ENCODE measurements around the gene NXNL1.

Gene NXNL1

DNA sequence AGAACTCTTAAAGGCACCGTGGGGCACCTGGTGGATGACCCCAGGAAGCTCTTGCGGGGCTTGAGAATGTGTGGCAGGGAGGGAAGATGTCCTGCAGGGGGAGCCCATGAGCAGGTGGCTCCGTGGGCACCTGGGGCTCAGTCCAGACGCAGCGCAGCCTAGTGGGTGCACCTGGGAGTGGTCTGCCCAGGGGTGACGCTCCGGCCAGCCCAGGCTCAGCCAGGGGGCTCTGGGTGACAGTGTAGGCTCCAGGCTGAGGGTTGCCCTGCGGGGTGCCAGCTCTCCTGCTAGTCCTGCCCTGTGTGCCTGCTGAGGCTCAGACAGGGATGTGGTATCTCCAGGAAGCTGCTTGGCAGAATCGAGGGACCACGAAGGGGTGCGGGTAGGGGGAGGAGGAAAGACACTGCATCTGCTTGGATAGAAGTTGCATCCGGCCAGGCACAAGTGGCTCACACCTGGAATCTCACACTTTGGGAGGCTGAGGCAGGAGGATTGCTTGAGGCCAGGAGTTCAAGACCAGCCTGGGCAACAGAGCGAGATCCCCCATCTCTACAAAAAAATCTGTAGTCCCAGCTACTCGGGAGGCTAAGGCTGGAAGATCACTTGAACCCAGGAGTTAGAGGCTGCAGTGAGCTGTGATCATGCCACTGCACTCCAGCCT is 35.7 kb upstream of the NXNL1 start:
- H3K9ac ChIP-seq (ENCODE audit: low read length): no peak overlapping the region

DNA sequence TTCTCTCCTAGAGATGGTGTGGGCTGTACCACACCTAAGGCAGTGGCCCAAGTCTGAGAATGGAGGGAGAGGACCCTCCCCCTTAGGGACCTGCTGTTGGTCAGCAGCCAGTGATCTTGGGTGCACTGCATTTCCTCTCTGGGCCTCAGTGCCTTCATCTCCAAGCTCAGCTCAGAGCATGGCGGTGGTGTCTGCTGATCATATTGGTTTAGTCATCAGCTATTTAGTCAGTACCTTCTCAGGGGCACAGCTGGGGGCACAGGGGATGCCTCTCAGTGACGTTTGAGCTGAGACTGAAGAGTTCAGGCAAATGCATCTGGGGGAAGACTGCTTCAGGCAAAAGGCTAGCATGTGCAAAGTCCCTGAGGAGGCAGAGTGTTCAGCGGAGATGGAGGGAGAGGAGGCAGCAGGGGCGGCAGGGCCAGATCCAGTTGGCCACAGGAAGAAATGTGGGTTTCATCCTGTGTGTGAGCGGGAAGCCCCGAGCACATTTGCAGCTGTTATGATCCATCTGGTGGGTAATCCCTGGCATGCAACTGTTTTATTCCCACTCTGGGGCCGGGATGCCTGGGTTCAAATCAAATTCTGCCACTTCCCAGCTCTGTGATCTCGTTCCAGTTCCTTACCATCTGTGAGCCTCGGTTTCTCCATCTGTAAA is 35.0 kb upstream of the NXNL1 start:
- H3K36me3 ChIP-seq (ENCODE audit: control insufficient read depth, insufficient read depth, low read length): no peaks in the 10 kb centered on the region
- no peaks in the 10 kb centered on the region for H3K4me1 ChIP-seq (ENCODE audit: control insufficient read depth, insufficient read depth, low read length)
- no peak overlapping the region for H3K4me3 ChIP-seq (ENCODE audit: low read length)
- H3K27ac ChIP-seq (ENCODE audit: low read depth, low read length): no peak overlapping the region
- no peaks in the 10 kb centered on the region for H3K27me3 ChIP-seq (ENCODE audit: control insufficient read depth, insufficient read depth, low read length)
- H3K9ac ChIP-seq (ENCODE audit: low read length): no peak overlapping the region

More for the DNA sequence above, 35.7 kb upstream of the NXNL1 start:
- H3K4me1 ChIP-seq (ENCODE audit: control insufficient read depth, insufficient read depth, low read length): no peaks in the 10 kb centered on the region
- H3K4me3 ChIP-seq (ENCODE audit: low read length): no peak overlapping the region
- H3K36me3 ChIP-seq (ENCODE audit: control insufficient read depth, insufficient read depth, low read length): no peaks in the 10 kb centered on the region
- H3K27ac ChIP-seq (ENCODE audit: low read depth, low read length): no peak overlapping the region
- H3K27me3 ChIP-seq (ENCODE audit: control insufficient read depth, insufficient read depth, low read length): no peaks in the 10 kb centered on the region

DNA sequence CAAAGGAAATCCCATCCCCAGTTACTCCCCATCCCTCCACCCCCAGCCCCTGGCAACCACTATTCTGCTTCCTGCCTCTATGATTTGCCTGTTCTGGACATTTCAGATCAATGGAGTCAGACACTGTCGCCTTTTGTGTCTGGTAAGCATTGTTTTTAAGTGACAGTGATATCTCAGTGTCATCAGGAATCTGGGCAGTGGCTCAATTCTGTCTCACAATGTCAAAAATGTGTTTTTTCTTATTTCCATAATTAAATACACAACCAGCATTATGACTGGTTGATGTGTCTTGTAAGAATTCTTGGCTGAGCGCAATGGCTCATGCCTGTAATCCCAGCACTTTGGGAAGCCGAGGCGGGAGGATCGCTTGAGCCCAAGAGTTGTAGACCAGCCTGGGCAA is 30.6 kb upstream of the NXNL1 start:
- Histone ChIP-seq H3K4me1 (ENCODE audit: control insufficient read depth, insufficient read depth, low read length) (no peaks in the 10 kb centered on the region), H3K27ac (ENCODE audit: low read depth, low read length) (no peak overlapping the region), H3K9ac (ENCODE audit: low read length) (no peak overlapping the region), H3K27me3 (ENCODE audit: control insufficient read depth, insufficient read depth, low read length) (no peaks in the 10 kb centered on the region), H3K36me3 (ENCODE audit: control insufficient read depth, insufficient read depth, low read length) (no peaks in the 10 kb centered on the region), H3K4me3 (ENCODE audit: low read length) (no peak overlapping the region)

DNA sequence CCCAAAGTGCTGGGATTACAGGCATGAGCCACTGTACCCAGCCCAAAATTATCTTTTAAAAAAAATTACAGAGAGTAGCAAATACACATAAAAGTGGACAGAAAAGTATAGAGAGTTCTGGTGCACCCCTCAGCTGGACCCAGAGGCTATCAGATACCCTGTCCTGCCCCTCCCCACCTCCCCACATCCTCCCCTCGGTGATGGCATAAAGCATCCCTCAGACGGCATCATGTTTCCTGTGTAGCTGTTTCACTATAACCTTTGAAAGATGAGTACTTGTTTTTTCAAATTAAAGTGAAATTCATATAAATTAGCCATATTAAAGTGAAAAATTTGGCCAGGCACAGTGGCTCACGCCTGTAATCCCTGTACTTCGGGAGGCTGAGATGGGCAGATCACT is 29.7 kb upstream of the NXNL1 start:
- H3K27ac ChIP-seq (ENCODE audit: low read depth, low read length): no peak overlapping the region
- H3K36me3 ChIP-seq (ENCODE audit: control insufficient read depth, insufficient read depth, low read length): no peaks in the 10 kb centered on the region
- H3K9ac ChIP-seq (ENCODE audit: low read length): no peak overlapping the region
- H3K4me3 ChIP-seq (ENCODE audit: low read length): no peak overlapping the region
- no peaks in the 10 kb centered on the region for H3K4me1 ChIP-seq (ENCODE audit: control insufficient read depth, insufficient read depth, low read length)
- H3K27me3 ChIP-seq (ENCODE audit: control insufficient read depth, insufficient read depth, low read length): no peaks in the 10 kb centered on the region

DNA sequence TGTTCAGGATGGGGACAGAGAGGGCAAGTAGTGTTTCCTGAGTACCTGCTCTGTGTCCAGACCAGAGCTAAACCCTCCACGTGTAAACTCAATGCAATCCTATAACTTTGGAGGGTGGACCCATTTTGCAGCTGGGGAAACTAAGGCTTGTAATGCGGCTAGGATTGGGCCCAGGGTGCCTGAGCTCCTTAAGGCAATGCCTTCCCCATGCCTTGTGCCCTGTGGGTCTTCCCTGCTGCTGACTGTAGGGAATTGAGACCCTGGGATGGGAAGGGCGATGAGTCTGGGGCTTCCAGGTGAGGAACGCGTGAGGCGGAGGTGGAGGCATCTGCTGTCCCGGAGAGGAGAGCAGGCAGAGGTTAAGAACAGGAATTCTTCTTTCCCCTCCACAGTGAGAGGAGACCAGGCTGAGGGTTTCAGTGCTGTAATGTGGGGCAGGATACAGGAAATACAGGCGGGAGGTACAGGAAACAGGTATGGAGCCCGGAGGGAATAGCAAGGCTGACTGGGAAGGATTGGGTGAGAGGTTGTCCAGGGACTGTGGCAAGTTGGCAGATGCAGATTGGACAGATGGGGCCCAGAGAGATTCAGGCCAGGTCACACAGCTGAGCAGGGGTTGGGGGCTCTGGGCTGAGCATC is 28.8 kb upstream of the NXNL1 start:
- no peaks in the 10 kb centered on the region for H3K4me1 ChIP-seq (ENCODE audit: control insufficient read depth, insufficient read depth, low read length)
- no peak overlapping the region for H3K9ac ChIP-seq (ENCODE audit: low read length)
- H3K27ac ChIP-seq (ENCODE audit: low read depth, low read length): no peak overlapping the region
- no peaks in the 10 kb centered on the region for H3K27me3 ChIP-seq (ENCODE audit: control insufficient read depth, insufficient read depth, low read length)
- no peak overlapping the region for H3K4me3 ChIP-seq (ENCODE audit: low read length)
- H3K36me3 ChIP-seq (ENCODE audit: control insufficient read depth, insufficient read depth, low read length): no peaks in the 10 kb centered on the region

DNA sequence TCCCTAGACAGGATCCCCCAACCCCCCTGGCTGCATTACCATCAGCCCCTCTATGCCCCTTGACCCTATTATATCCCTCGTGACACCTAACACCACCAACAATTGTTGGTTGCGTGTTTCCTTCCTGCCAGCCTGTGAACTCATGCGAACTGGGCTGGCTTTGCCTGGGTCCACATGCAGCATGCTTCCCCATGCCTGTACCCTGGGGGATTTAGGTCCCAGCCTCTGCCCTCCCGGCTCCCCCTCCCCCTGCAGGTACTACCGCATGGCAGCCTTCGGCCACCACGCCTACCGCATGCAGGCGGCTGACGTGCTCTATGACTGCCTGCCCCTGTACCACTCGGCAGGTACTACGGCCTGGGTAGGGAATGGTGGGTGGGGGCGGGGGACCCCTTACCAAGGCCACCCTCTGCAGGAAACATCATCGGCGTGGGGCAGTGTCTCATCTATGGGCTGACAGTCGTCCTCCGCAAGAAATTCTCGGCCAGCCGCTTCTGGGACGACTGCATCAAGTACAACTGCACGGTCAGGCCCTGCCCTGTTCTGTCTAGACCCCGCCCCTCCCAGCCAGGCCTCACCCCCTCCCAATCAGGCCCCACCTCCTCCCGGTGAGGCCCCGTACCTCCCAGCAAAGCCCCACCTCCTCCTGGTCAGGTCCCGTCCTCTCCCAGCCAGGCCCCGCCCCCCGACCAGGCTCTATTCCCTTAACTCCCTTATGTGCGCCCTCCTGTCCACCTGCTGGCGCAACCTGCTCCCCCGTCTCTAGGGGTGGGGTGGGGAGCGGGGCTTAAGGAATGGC is 28.1 kb upstream of the NXNL1 start:
- Histone ChIP-seq H3K4me1 (ENCODE audit: control insufficient read depth, insufficient read depth, low read length) (no peaks in the 10 kb centered on the region), H3K36me3 (ENCODE audit: control insufficient read depth, insufficient read depth, low read length) (no peaks in the 10 kb centered on the region), H3K4me3 (ENCODE audit: low read length) (peak overlapping the region; percentile 34), H3K27me3 (ENCODE audit: control insufficient read depth, insufficient read depth, low read length) (no peaks in the 10 kb centered on the region), H3K27ac (ENCODE audit: low read depth, low read length) (no peak overlapping the region), H3K9ac (ENCODE audit: low read length) (no peak overlapping the region)

DNA sequence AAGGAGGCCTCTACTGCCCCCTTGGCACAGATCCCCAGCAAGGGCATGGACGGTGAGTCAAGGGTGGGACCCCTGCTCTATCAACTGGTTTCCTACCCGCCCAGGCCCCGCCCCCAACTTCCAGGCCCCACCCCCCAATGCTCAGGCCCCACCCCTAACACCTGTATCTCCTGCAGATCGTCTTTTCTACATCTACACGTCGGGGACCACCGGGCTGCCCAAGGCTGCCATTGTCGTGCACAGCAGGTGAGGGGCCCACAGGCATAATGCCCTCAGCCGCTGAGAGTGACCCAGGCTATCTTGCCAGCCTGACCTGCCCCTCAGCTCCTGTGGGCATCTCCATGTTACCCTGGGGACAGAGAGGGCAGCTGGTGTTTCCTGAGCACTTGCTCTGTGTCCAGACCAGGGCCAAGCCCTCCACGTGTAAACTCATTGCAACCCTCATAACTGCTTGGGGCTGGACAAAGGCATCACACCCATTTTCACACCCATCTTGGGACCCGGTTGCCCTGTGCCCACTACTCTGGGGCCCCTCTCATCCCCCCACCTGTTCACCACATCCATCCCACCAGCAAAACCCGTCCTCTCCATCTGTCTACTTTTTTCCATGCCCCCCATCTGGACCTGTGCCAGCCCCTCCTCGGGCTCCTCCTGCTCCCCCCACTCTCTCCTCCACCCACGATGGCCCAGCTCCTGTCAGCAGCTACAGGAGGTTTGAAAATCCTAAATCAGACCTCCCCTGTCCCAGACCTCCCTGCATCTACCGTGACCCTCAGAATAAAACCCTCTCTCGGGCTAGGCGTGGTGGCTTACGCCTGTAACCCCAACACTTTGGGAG is 26.8 kb upstream of the NXNL1 start:
- H3K9ac ChIP-seq (ENCODE audit: low read length): no peak overlapping the region
- H3K4me1 ChIP-seq (ENCODE audit: control insufficient read depth, insufficient read depth, low read length): no peaks in the 10 kb centered on the region
- H3K27me3 ChIP-seq (ENCODE audit: control insufficient read depth, insufficient read depth, low read length): no peaks in the 10 kb centered on the region
- H3K27ac ChIP-seq (ENCODE audit: low read depth, low read length): no peak overlapping the region
- no peak overlapping the region for H3K4me3 ChIP-seq (ENCODE audit: low read length)
- no peaks in the 10 kb centered on the region for H3K36me3 ChIP-seq (ENCODE audit: control insufficient read depth, insufficient read depth, low read length)

DNA sequence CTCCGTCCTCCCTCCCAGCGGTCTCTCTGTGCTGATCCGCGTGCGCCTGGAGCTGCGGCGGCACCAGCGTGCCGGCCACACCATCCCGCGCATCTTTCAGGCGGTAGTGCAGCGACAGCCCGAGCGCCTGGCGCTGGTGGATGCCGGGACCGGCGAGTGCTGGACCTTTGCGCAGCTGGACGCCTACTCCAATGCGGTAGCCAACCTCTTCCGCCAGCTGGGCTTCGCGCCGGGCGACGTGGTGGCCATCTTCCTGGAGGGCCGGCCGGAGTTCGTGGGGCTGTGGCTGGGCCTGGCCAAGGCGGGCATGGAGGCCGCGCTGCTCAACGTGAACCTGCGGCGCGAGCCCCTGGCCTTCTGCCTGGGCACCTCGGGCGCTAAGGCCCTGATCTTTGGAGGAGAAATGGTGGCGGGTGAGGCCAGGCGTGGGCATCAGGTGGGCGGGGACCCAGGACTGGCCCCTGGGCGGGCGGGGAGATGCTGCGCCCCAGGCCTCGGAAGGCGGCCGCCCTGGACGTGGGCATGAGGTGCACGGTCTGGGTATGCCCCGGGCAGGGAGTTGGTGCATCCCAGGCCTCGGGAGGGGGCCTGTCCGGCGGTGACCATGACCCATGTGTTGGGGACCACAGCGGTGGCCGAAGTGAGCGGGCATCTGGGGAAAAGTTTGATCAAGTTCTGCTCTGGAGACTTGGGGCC is 26.0 kb upstream of the NXNL1 start:
- no peak overlapping the region for H3K4me3 ChIP-seq (ENCODE audit: low read length)
- no peaks in the 10 kb centered on the region for H3K36me3 ChIP-seq (ENCODE audit: control insufficient read depth, insufficient read depth, low read length)
- H3K27ac ChIP-seq (ENCODE audit: low read depth, low read length): no peak overlapping the region
- no peak overlapping the region for H3K9ac ChIP-seq (ENCODE audit: low read length)
- H3K27me3 ChIP-seq (ENCODE audit: control insufficient read depth, insufficient read depth, low read length): no peaks in the 10 kb centered on the region
- H3K4me1 ChIP-seq (ENCODE audit: control insufficient read depth, insufficient read depth, low read length): no peaks in the 10 kb centered on the region

DNA sequence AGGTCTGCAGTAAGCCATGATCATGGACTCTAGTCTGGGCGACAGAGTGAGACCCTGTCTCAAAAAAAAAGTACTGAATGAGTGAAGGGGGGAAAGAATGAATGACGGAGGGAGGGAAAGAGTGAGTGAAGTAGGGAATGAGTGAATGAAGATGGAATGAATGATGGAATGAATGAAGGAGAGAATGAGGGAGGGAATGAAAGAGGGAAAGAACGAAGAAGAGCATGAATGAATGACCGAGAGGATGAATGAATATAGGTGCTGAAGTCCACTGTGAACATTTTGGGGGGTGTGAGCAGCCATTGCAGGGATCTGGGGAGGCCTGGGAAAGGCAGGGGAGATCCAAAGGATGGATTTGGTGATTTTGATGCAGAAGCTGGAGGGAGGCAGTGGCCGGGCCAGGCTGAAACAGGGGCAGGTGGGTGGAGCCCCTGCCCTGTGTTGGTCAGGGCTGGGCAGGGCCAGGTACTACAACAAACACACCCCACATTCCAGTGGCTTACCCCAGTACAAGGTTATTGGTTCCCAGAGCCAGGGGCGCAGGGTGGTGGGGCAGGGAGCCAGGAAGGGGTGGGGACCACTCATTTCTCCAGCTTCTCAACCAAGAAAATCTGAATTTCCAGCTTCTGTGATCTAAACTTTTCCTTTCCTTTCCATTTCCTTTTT is 23.9 kb upstream of the NXNL1 start:
- Histone ChIP-seq H3K27me3 (ENCODE audit: control insufficient read depth, insufficient read depth, low read length) (no peaks in the 10 kb centered on the region), H3K4me3 (ENCODE audit: low read length) (no peak overlapping the region), H3K4me1 (ENCODE audit: control insufficient read depth, insufficient read depth, low read length) (no peaks in the 10 kb centered on the region), H3K27ac (ENCODE audit: low read depth, low read length) (no peak overlapping the region), H3K36me3 (ENCODE audit: control insufficient read depth, insufficient read depth, low read length) (no peaks in the 10 kb centered on the region), H3K9ac (ENCODE audit: low read length) (no peak overlapping the region)

DNA sequence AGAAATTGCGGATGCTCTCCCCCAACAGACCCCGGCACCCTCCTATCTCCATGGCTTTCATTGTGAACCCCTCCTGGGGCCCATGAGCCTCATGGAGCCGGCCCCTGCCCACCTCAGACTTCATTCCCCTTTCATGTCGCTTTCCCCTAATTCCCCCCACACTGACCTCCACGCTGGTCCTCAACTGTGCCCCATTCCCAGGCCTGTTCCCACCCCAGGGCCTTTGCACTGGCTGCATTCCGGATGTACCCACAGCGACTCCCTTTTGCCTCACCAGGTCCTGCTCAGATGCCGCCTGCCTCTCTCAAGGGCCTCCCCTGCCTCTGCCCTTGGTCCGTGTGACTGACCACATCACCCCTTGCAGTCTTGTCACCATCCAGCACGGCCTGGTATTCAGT is 22.9 kb upstream of the NXNL1 start:
- Histone ChIP-seq H3K4me3 (ENCODE audit: low read length) (no peak overlapping the region), H3K9ac (ENCODE audit: low read length) (no peak overlapping the region), H3K27me3 (ENCODE audit: control insufficient read depth, insufficient read depth, low read length) (no peaks in the 10 kb centered on the region), H3K27ac (ENCODE audit: low read depth, low read length) (no peak overlapping the region), H3K4me1 (ENCODE audit: control insufficient read depth, insufficient read depth, low read length) (no peaks in the 10 kb centered on the region), H3K36me3 (ENCODE audit: control insufficient read depth, insufficient read depth, low read length) (no peaks in the 10 kb centered on the region)

DNA sequence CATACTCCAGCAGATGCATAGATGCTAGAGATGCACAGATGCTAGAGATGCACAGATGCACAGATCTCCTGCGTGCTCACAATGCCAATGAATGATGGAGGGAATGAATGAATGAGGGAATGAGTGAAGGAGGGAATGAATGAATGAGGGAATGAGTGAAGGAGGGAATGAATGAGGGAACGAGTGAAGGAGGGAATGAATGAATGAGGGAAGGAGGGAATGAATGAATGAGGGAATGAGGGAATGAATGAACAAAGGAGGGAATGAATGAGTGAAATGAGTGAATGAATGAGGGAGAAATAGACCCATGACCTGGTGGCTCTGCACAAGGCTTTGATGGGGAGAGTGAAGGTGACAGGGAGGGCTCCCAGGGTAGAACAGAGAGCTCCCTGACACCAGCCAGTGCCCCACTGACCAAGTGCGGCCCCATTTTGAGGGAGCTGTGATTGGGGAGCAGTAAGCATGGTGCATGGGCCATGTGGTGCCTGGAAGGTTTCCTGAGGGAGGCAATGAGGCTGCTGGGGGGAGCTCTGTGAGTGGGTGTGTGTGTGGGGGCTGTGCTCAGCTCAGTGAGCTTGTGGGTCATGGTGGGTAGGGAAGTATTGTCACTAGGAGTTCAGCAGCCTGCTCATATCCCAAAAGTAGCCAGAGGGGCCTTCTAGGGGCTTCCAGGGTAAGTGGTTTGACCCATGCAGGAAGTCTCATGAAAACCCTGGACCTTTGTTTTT is 22.3 kb upstream of the NXNL1 start:
- Histone ChIP-seq H3K27ac (ENCODE audit: low read depth, low read length) (no peak overlapping the region), H3K36me3 (ENCODE audit: control insufficient read depth, insufficient read depth, low read length) (no peaks in the 10 kb centered on the region)

More for the DNA sequence above, 22.3 kb upstream of the NXNL1 start:
- Histone ChIP-seq H3K4me1 (ENCODE audit: control insufficient read depth, insufficient read depth, low read length) (no peaks in the 10 kb centered on the region), H3K27me3 (ENCODE audit: control insufficient read depth, insufficient read depth, low read length) (no peaks in the 10 kb centered on the region), H3K4me3 (ENCODE audit: low read length) (no peak overlapping the region), H3K9ac (ENCODE audit: low read length) (no peak overlapping the region)
